Measurements from ENCODE around the gene NOP14.
"Not testable (repeated sequence)": the region's sequence is repeated elsewhere in the genome, so short reads cannot be mapped to it uniquely, and the experiment has no call there.

NOP14 gene

DNA sequence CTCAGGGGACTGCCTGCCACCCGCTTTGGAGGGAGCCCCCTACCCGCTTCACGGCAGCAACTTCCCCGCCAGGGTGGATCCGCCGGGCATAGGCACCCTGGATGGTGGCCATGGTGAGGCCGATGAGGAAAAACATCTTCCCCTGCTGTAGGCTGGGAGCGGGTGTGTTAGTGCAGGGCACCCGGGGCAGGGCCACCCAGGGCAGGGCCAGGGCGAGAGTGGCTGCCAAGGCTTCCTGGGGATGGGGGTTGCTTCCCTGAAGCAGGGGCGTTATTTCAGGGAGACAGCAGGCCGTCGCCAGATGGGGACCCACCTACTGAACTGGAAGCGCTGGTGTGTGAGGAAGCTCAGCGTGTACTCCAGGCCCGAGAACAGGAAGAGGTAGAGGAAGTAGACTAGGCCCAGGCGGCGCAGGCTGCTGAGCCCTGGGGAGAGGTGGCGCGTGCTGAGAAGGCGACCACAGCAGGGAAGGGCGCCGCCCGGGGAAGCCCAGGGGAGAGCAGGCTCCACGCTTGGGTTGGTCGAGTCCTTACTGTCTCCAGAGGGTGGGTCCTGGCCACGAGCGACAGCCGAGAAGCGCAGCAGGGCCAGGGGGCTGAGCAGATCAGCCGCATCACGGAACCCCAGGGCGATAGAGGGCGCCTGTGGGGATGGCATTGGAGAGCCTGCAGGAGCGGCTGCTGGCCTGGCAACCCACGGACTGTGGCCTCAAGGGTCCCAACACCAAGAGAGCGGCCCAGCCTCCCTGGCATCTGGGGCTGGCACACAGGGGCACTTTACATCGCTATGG, 31.5 kb downstream of the NOP14 start:
- no peak for DNase-seq (ENCODE audit: low read depth in 2 of 2)

DNA sequence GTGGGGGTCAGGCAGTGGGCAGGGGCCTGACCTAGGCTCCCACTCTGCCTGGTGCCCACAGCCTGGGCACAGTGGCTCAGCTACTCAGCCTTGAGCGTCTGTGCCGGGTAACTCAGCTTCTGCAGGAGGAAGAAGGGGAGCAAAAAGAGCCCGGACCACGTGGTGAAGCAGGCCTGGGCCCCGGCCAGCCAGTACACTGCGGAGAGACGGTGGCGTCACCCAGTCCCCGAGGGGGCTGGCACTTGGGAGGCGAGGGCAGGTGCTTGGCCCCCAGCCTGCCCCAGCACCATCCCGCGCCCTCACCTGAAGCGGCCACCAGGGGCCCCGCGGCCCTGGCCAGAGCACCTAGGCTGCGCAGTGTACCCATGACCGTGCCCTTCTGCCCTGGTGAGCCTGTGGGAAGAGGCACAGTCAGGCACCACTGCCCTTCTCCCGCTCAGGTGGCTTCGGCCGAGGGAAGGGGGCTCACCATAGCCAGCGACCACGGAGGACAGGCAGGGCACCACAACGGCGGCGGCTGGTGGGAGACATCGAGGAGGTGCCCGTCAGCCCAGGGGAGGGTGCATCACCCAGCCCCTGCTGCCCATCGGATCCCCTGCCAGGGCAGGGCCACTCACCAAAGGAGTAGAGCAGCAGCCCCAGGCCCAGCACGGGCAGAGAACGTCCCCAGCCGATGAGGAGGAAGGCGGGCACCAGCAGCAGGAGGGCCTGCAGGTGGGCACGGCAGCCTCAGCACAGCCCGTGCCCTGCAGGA, 32.3 kb downstream of the NOP14 start:
- no peak for DNase-seq (ENCODE audit: low read depth in 2 of 2)

DNA sequence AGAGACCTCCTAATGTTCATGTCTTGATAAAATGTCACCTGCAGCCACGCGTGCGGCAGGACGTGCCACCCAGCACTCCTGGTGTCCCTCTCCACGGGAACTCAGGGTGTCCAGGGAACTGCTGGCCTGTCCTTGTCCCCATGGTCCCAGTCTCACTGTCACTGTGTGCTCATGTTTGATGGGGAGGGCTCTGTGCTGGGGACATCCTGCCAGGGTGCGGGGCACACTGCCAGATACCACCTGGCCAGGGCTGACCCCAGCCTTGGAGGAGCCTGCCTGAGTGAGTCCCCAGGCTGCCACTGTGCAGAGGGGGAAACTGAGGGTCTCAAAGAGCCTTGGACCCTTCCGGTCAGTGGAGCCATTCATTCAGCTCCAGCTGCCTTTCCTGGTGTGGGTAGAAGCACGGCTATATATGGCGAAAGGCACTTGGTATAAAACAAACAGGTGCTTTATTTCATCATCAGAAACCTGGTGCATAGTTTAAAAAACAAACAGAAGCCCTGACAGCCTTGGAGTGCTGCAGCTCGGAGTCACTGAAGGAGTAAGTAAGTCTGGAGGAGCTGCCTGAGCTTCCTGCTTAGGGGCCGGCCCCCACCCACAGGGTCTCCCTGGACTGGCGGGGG, 33.0 kb downstream of the NOP14 start:
- DNase-seq (ENCODE audit: low read depth in 2 of 2): no peak

DNA sequence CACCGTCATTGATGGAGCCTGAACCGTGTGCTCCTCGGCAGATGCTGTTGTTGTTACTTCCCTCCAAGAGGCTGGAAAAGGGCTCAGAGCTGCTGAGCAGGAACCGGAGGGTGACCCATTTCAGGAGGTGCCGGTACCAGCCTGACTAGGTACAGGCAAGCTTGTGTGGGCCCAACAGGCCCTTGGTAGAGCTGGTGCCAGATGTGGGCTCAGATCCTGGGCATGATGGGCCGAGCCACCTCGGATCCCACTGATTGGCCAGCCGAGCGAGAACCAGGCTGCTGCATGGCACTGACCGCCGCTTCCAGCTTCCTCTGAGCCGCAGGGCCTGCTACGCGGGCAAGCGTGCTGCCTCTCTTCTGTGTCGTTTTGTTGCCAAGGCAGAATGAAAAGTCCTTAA, 33.7 kb downstream of the NOP14 start:
- no peak for DNase-seq (ENCODE audit: low read depth in 2 of 2)

DNA sequence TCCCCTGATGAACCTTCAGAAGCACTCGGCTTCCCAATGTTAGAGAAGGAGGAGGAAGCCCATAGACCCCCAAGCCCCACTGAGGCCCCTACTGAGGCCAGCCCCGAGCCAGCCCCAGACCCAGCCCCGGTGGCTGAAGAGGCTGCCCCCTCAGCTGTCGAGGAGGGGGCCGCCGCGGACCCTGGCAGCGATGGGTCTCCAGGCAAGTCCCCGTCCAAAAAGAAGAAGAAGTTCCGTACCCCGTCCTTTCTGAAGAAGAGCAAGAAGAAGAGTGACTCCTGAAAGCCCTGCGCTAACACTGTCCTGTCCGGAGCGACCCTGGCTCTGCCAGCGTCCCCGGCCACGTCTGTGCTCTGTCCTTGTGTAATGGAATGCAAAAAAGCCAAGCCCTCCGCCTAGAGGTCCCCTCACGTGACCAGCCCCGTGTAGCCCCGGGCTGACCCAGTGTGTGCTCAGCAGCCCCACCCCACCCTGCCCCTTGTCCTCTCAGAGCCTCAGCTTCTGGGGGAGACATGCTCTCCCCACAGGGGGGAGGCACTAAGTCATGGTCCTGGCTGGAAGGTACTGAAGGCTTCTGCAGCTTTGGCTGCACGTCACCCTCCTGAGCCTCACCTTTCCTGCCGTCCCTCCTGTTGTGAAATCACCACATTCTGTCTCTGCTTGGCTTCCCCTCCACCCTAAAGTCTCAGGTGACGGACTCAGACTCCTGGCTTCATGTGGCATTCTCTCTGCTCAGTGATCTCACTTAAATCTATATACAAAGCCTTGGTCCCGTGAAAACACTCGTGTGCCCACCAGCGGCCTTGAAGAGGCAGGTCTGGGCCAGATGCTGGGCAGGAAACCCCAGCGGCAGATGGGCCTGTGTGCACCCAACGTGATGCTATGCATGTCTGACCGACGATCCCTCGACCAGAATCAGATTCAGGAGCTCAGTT, 34.7 kb downstream of the NOP14 start:
- no peak for DNase-seq (ENCODE audit: low read depth in 2 of 2)

DNA sequence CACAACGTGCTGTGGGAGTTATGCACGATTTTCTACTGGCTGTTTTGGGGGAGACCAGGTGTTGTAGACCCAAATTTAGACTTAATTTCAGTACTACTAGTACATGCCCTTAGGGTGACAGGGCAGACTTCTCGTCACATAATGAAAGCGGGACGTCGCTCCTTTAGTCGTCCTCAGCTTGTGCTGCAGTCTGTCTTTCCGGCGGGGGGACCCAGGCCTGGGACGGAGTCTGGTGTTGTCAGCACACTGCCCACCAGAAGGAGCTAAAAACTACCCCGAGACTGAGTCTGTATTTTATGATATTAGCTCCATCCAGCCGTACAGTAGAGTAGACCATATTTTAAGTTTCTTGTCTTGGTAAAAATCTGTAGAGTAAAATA, 35.5 kb downstream of the NOP14 start:
- DNase-seq (ENCODE audit: low read depth in 2 of 2): no peak

DNA sequence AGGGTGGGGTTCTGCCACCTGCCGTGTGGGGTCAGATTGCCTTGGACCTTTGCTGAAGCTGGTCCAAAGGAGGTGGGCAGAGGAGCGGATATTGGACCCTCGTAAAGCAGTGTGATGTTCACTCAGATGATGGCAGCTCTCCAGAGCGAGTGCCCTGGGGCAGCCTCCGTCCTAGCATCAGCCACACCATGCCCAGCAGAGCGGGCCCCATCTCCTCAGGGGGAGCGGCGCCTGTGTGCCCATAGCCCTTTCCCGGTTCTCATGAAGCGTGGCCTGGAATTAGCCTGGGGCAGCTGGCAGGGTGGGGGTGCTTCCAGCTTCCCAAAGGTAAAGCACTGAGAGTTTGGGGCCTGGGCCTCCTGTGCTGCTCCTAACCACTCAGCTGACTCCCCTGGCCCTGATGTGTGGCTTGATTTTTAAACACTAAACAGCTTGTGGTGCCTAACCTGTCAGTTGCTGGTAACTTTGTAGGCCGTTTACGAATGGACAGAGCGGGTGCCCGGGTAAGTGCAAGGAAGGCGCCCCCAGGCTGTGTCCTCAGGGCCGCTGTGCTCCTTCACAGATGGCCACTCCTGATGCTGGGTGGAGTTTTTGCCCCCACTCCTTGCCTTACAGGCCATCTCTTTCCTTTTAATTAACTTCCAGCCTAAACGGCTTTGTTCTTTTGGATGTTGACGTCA, 36.0 kb downstream of the NOP14 start:
- no peak for DNase-seq (ENCODE audit: low read depth in 2 of 2)

DNA sequence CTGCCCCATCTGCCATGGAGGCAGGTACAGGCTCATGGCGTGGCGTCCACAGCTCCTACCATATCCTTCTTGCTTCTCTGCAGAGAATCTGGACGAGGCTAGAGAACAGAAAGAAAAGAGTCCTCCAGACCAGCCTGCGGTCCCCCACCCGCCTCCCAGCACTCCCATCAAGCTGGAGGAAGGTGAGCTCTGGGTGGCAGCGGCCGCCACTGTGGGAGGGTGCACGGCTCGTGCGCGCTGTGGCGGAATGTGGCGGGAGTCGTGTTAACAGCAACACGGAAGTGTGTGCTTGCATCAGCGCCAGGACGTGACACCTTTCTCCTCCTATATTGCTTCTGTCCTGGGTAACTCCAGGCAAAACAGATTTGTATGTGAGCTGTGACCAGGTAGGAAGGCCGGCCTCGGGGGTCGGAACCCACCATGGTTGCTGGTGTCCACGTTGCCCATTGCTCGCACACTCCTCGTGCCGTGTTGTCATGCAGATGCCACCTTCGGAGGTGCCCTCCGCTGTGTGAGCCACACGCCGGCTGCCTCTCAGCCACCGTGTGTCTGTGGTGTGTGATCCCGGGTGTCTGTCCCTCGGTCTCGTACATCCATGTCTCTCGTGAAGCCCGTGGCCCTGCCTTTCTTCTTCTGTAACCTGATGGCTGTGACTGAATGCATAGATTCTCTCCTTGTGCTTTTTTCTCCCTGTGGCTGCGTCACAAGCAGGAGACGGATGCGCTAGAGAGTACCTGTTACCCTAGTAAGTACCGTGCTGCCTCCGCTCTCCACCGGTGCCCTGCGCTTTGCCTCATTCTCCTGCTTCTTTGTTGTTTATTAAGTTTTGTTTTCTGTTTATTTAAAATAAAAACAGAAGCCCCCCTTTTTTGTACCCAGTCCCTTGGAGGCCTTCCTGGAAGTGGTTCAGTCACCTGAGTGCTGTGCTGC, 37.0 kb downstream of the NOP14 start:
- DNase-seq (ENCODE audit: low read depth in 2 of 2): no peak

DNA sequence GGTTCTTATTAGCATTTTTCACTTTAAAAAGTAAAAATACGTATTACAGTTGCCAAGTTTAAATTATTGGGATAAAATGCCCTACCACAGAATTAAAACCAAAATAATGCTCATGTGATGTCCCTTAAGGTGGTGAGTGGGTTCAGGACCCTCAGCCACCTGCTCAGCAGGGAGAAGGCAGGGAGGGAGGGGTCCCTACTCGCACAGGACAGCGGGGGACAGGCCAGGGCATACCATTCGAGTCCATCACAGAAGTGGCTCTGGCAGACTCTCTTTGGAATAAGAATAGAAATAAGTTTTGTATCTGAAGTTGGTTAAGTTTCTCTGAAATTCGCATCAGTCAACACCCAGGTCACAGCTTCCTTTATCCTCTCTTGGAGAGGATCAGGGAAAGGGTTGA, 37.7 kb downstream of the NOP14 start:
- DNase-seq (ENCODE audit: low read depth in 2 of 2): no peak

DNA sequence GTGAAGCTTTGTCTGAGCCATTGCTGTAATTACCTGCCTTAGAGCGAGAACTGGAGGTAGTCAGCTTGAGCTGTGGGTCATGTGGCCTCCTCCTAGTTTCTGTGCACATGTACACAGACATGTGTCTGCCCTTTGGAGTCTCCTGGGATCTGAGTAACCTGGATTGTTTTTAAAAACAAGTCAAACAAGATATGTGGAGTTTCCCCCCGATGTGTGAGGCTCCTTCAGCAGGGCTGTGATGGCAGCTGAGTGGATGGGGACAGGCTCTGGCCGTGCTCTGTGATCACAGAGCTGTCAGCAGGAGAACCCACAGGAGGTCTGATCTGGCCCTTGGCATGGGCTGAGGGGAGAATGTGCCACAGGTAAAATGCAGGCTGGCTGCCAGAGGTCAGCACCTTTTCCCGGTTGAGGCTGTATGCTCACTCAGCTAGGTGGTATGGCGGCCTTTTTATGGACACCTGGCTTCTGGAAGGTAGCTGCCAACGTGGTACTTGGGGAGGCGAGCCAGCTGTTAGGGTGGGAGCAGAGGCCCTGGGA, 38.4 kb downstream of the NOP14 start:
- no peak for DNase-seq (ENCODE audit: low read depth in 2 of 2)

DNA sequence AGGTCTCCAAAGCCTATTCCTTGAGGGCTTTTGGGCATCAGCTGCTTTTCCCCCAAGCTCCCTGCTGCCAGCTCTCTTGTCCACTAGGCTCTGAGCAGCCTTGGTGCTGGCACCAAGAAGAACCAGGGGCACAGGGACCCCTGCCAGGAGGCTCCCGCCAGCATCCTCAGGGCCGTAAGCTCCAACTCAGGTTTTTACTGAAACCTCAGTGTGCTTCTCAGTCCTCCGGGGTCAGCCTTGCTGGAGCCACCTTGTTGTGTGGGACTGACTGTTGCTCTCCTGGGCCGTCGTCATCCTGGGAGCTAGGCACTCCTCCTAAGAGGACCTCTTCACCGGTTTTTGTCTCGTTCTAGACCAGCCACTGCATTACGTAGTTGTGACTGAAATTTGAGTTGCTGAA, 38.9 kb downstream of the NOP14 start:
- DNase-seq (ENCODE audit: low read depth in 2 of 2): no peak

DNA sequence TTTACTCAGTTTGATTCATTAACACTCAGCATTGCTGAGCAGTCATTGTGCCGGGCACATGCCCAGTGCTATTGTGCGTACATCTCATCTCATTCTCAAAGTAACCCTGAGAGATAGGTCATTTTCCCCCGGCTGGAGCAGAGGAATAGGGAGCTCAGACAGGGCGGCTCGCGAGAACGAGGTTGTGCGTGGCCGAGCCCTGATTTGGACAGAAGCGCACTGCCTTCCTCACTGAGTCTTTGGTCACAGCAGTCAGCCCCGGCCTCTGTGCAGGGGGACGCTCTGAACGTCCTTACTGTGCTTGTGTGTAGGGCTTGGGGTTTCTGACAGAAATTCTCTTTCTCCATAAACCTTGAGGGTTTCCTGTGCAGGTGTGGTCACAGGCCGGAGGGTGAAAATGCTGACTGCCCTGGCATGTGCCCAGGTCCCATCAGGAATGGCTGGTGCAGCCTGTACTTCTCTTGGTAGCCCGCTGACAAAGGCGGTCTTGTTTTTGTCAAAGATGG, 39.5 kb downstream of the NOP14 start:
- no peak for DNase-seq (ENCODE audit: low read depth in 2 of 2)

DNA sequence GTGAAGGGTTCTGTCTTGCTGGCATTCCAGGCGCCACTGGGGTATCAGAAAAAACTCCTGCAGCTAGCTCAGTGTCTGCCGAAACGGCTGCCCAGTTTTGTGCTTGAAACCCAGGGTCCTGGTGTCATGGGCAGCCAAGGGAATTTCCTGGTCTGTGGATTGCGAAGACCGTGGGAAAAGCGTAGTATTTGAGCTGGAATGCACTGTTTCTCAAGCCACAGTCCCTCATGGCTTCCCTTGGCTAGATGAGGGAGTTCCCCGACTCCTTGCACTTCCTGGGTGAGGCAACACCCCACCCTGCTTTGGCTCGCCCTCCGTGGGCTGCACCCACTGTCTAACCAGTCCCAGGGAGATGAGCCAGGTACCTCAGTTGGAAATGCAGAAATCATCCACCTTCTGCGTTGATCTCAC, 40.1 kb downstream of the NOP14 start:
- DNase-seq (ENCODE audit: low read depth in 2 of 2): no peak

DNA sequence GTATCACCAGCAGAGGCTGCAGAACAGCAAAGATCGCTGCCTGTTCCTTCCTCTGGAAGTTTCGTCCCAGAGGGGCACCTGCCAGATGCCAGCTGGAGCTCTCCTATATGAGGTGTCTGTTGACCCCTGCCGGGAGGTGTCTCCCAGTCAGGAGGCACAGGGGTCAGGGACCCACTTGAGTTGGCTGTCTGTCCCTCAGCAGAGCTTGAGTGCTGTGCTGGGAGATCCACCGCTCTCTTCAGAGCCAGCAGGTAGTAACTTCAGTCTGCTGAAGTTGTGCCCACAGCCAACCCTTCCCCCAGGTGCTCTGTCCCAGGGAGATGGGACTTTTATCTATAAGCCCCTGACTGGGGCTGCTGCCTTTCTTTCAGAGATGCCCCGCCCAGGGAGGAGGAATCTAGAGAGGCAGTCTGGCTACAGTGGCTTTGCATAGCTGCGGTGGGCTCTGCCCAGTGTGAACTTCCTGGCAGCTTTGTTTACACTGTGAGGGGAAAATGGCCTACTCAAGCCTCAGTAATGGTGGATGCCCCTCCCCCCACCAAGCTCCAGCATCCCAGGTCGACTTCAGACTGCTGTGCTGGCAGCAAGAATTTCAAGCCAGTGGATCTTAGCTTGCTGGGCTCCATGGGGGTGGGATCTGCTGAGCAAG, 40.6 kb downstream of the NOP14 start:
- DNase-seq (ENCODE audit: low read depth in 2 of 2): not testable (repeated sequence)

DNA sequence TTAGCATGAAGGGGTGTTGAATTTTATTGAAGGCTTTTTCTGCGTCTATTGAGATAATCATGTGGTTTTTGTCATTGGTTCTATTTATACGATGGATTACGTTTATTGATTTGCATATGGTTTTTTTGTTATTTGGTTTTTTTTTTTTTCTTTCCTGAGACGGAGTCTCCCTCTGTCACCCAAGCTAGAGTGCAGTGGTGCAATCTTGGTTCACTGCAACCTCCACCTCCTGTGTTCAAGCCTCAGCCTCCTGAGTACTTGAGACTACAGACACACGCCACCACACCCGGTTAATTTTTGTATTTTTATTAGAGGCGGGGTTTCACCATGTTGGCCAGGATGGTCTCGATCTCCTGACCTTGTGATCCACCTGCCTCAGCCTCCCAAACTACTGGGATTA, 44.5 kb downstream of the NOP14 start:
- not testable (repeated sequence) for DNase-seq (ENCODE audit: low read depth in 2 of 2)

DNA sequence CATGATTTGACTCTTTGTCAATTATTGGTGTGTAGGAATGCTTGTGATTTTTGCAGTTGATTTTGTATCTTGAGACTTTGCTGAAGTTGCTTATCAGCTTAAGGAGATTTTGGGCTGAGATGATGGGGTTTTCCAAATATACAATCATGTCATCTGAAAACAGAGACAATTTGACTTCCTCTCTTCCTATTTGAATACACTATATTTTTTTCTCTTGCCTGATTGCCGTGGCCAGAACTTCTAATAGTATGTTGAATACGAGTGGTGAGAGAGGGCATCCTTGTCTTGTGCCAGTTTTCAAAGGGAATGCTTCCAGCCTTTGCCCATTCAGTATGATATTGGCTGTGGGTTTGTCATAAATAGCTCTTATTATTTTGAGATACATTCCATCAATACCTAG, 44.9 kb downstream of the NOP14 start:
- not testable (repeated sequence) for DNase-seq (ENCODE audit: low read depth in 2 of 2)

DNA sequence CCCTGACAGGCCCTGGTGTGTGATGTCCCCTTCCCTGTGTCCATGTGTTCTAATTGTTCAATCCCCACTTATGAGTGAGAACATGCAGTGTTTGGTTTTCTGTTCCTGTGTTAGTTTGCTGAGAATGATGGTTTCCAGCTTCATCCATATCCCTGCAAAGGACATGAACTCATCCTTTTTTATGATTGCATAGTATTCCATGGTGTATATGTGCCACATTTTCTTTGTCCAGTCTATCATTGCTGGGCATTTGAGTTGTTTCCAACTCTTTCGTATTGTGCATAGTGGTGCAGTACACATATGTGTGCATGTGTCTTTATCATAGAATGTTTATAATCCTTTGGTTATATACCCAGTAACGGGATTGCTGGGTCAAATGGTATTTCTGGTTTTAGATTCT, 46.5 kb downstream of the NOP14 start:
- not testable (repeated sequence) for DNase-seq (ENCODE audit: low read depth in 2 of 2)

DNA sequence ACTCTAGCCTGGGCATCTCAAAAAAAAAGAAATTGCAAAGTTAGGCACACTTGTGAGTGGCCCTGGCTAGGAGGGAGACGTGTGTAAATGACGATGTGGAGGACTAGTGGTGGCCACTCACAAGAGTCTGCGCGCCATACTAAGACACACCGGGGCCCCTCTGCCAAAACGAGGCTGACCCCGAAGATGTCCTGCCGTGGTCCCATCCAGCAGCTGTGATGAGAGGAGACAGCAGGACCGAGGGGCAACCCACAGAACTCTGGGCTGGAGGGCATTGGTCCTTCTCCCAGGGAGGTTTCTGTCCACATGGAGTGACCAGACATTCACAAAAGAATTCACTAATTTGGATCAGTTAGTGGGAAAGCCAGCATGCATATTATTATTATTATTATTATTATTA, 47.4 kb downstream of the NOP14 start:
- no peak for DNase-seq (ENCODE audit: low read depth in 2 of 2)
